ENCODE results near the gene EPN2. TPM values are rescaled to one million over a fixed set of nuclear protein-coding genes. Genes with fewer than 3 reads are reported as not detected.

Gene EPN2
- total RNA-seq, 1 donor from 2014 or later, result 53.9 TPM

DNA sequence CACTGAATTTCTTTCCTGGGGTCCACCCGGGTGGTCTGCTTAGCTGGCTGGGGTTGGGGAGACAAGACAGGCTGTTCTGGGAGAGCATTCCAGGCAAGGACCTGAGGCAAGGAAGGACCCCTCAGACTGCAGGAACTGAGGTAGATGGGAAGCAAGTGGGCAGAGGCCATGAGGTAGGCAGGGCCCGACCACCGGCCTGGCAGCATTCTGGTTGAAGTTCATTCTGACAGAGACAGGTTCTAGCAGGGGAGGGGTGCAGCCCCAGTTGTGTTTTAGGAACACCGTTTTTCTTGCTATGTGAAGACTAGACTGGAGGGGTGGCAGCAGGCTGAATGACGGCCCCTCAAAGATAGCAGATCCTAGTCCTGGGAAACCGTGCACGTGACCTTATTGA, 107.9 kb downstream of the EPN2 start:
- Mint-ChIP-seq H3K9me3 (no peaks in the 10 kb centered on the region), H3K4me1 (ENCODE audit: unreplicated experiment) (peaks cover 25% of the 10 kb centered on the region), H3K4me3 (no peak overlapping the region), H3K36me3 (peaks cover 8% of the 10 kb centered on the region), H3K27ac (no peak overlapping the region), H3K27me3 (no peaks in the 10 kb centered on the region)
- TF ChIP-seq, protein P1, sequence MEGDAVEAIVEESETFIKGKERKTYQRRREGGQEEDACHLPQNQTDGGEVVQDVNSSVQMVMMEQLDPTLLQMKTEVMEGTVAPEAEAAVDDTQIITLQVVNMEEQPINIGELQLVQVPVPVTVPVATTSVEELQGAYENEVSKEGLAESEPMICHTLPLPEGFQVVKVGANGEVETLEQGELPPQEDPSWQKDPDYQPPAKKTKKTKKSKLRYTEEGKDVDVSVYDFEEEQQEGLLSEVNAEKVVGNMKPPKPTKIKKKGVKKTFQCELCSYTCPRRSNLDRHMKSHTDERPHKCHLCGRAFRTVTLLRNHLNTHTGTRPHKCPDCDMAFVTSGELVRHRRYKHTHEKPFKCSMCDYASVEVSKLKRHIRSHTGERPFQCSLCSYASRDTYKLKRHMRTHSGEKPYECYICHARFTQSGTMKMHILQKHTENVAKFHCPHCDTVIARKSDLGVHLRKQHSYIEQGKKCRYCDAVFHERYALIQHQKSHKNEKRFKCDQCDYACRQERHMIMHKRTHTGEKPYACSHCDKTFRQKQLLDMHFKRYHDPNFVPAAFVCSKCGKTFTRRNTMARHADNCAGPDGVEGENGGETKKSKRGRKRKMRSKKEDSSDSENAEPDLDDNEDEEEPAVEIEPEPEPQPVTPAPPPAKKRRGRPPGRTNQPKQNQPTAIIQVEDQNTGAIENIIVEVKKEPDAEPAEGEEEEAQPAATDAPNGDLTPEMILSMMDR (conservative IDR thresholded peaks at IDR 0.05), result no peak
- DNase-seq (ENCODE audit: extremely low spot score, unreplicated experiment), result no peak

DNA sequence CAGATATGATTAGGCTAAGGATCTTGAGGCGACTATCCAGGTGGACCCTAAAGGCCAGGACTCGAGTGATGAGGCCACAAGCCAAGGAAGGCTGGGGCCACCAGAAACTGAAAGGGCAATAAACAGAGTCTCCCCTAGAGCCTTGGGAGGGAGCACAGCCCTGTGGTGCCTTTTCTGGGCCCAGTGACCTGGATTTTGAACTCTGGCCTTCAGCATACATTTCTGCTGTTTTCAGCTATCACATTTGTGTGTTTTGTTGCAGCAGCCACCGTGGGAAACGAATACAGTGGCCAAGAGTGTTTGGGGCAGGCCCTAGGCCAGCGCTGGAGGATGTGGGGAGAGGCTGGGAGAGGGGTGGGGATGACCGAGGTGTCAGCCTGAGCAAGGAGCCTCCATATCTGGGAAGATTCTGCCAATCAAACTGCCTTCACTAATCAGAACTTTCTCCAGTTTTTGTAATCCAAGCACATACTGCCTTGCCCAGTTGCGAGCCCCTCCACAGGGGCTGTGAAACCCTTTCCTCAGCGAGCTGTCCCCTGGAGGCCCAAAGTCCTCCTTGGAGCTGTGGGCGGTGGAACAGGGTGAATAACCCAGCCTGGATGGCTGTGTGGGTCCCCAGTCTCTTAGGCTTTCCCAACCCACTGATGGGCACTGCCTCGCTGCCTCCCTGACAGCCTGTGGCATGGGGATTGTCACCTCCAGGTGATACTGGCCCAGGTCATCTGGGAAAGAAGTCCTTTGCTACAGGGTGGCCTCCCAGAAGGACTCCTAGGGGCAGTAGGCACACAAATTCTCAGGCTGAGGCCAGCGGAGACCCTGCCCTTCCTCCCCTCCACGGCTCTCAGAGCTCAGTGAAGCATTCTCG, 108.6 kb downstream of the EPN2 start:
- no peaks in the 10 kb centered on the region for H3K27me3 Mint-ChIP-seq

GRCh38 chr17:19346351-19347255, 109.4 kb downstream of the EPN2 start:
- Mint-ChIP-seq H3K27me3 (no peaks in the 10 kb centered on the region), H3K4me3 (no peak overlapping the region), H3K27ac (peak overlapping the region; percentile 77), H3K9me3 (no peaks in the 10 kb centered on the region), H3K4me1 (ENCODE audit: unreplicated experiment) (peaks cover 15% of the 10 kb centered on the region), H3K36me3 (peaks cover 8% of the 10 kb centered on the region)
- TF ChIP-seq, protein P1 (conservative IDR thresholded peaks at IDR 0.05), result no peak
- DNase-seq (ENCODE audit: extremely low spot score, unreplicated experiment), result no peak

More for the DNA sequence above, 108.6 kb downstream of the EPN2 start:
- TF ChIP-seq, protein P1 (conservative IDR thresholded peaks at IDR 0.05), result no peak
- H3K9me3 Mint-ChIP-seq, result no peaks in the 10 kb centered on the region
- H3K36me3 Mint-ChIP-seq, result peaks cover 8% of the 10 kb centered on the region
- no peak overlapping the region for H3K4me3 Mint-ChIP-seq
- H3K4me1 Mint-ChIP-seq (ENCODE audit: unreplicated experiment), result peaks cover 24% of the 10 kb centered on the region
- DNase-seq (ENCODE audit: extremely low spot score, unreplicated experiment), result no peak
- H3K27ac Mint-ChIP-seq, result no peak overlapping the region

DNA sequence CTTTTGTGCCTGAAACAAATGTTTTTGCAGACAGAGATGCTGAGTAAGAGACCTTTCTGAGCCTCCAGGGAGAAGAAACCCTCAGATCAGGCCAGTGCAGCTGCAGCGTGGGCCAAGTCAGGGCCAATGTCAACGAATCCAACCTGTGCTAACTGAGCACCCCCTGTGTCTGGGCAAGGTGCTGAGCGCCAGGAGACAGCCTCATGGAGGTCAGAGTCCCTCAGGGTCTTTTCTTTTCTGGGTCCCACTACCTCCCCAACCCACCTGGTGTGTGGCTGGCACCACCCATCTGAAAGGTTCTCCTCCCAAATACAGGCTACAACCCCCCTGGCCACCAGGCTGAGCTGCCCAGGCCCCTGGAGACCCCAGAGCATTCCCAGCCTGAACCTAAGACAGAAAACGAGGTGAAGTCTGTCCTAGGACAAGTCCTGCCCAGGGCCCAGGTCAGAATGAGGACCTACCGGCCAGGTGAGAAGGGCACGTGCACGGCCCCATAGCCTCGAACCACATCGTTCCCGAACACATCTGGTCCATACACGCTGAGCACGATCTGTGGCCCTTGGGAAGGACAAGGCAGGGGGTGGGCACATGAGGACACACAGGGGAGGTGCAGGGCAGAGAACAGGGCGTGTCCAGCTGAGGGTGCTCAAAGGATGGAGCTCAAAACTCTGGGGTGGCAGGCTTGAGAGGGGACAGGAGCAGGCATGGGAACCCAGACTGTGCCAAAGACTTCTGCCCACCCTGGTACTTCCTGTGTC, 110.3 kb downstream of the EPN2 start:
- Mint-ChIP-seq H3K36me3 (peaks cover 5% of the 10 kb centered on the region), H3K9me3 (no peaks in the 10 kb centered on the region), H3K4me3 (no peak overlapping the region), H3K4me1 (ENCODE audit: unreplicated experiment) (peaks cover 8% of the 10 kb centered on the region), H3K27me3 (no peaks in the 10 kb centered on the region), H3K27ac (peak overlapping the region; percentile 77)
- no peak for DNase-seq (ENCODE audit: extremely low spot score, unreplicated experiment)
- TF ChIP-seq, protein P1 (conservative IDR thresholded peaks at IDR 0.05), result no peak

DNA sequence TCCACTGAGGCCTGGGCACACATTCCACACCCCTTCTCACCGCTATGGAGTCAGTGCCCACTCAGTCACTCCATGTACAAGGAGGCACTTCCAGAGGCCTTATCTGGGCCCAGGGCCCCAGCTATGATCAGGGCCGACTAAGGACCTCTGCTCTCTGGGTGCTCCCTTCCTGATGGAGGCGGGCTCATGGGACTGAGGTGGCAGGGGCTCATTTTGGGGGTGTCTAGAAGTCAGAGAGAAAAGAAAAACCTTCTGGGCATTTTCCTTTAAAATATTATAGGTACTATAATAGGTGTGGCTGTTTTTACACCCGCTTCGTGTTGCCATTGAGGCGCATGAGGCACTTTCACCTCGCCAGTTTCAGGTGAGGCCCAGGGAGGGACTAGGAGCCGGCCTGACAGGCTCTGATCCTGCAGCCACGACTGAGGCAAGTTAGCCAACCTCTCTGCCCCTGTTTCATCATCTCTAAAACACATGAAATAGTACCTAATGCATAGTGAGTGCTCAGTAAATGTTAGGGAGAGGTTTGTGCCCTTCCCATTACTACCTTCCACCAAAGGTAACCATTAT, 111.0 kb downstream of the EPN2 start:
- H3K27ac Mint-ChIP-seq, result peak overlapping the region; percentile 77
- H3K36me3 Mint-ChIP-seq, result peaks cover 5% of the 10 kb centered on the region
- TF ChIP-seq, protein P1 (conservative IDR thresholded peaks at IDR 0.05), result no peak
- no peak overlapping the region for H3K4me3 Mint-ChIP-seq
- no peaks in the 10 kb centered on the region for H3K27me3 Mint-ChIP-seq
- no peaks in the 10 kb centered on the region for H3K9me3 Mint-ChIP-seq
- DNase-seq (ENCODE audit: extremely low spot score, unreplicated experiment), result no peak
- H3K4me1 Mint-ChIP-seq (ENCODE audit: unreplicated experiment), result peaks cover 8% of the 10 kb centered on the region
